CD4-positive, alpha-beta T cell treated with Interleukin-1 beta for 1 hour (primary cell): ENCODE measurements around the gene HMOX1.

Source experiments
- DNase-seq, 2 donors: peaks; one replicate each; pipeline ENCODE4 v3.0.0-alpha.2; 2020 to 2022

HMOX1 gene

DNA sequence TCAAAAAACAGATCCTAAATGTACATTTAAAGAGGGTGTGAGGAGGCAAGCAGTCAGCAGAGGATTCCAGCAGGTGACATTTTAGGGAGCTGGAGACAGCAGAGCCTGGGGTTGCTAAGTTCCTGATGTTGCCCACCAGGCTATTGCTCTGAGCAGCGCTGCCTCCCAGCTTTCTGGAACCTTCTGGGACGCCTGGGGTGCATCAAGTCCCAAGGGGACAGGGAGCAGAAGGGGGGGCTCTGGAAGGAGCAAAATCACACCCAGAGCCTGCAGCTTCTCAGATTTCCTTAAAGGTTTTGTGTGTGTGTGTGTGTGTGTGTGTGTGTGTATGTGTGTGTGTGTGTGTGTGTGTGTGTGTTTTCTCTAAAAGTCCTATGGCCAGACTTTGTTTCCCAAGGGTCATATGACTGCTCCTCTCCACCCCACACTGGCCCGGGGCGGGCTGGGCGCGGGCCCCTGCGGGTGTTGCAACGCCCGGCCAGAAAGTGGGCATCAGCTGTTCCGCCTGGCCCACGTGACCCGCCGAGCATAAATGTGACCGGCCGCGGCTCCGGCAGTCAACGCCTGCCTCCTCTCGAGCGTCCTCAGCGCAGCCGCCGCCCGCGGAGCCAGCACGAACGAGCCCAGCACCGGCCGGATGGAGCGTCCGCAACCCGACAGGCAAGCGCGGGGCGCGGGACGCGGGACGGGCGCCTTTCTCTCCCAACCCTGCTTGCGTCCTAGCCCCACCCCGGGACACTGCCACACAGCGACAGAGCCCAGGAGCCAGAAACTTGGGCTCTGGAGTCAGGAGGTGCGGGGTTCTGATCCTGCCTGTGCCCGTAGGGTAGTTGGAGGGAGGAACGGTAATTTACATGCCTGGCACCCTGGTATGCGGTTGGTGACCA lies at the start of gene HMOX1:
HMOX1 (plus strand) TSS at position 560 of the 887 bp plus-strand sequence; CDS start at position 638, 78 bp downstream.
- peak; percentile 49 to 81 for DNase-seq

DNA sequence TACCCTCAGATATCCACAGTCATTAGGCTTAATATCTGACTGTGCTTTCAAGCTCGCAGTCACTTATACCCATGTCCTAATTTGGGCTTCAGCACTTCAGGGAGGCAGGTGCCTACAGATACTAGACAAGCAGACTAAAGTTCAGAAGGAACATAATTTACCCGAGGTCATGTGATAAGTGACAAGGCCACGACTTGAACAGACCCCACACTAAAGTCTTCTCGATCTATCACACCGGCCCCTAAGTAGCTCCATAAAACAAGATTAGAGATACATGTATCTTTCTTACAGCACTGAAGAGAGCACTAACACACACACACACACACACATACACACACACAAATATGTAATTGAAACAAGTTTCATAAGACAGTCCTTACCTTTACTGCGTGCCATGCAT lies 48.6 kb upstream of the HMOX1 start:
- no peak for DNase-seq

- no peak for DNase-seq
Observed at GRCh38 chr22:35333220-35333619, 47.7 kb upstream of the HMOX1 start.

- no peak for DNase-seq
Observed at GRCh38 chr22:35334004-35334403, 46.9 kb upstream of the HMOX1 start.

GRCh38 chr22:35335468-35335867 lies 45.4 kb upstream of the HMOX1 start:
- no peak for DNase-seq

- no peak for DNase-seq
Observed at GRCh38 chr22:35335936-35336781, 44.7 kb upstream of the HMOX1 start.

GRCh38 chr22:35337932-35338331 lies 43.0 kb upstream of the HMOX1 start:
- DNase-seq = no peak

DNA sequence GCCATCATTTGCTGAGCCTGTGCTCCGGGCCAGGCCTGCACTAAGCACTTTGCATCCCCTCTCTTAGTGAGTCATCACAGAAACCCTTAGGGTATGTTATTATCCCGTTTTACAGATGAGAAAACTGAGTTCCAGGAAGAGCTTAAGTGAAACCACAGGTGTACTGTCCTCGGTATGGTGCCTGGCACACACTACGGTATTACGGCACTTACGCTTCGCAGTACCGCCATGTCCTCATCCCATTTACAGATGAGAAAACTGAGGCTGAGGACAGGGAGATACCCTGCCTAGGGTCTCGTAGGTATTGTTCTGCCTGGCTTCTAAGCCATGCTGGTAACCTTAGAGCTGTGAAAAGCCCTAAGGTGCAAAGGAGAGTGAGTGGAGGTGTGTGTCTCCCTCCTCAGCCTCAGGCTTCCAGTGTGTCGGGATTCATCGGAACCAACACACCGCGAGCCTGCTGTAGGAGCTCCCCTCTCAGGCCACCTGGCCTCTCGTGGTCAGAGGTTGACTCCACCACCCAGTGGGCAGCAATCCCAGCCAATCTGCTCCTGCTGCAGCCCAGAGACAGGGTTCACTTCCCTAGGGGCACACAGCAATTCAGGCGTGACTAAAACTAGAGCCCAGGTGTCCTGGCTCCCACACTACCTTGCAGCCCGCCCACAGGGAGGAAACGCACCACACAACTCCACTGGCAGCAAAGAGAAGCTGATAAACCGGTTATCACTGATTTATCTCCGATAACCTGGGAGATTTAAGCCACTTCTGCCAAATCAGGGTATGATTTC lies 39.6 kb upstream of the HMOX1 start:
- no peak for DNase-seq

DNA sequence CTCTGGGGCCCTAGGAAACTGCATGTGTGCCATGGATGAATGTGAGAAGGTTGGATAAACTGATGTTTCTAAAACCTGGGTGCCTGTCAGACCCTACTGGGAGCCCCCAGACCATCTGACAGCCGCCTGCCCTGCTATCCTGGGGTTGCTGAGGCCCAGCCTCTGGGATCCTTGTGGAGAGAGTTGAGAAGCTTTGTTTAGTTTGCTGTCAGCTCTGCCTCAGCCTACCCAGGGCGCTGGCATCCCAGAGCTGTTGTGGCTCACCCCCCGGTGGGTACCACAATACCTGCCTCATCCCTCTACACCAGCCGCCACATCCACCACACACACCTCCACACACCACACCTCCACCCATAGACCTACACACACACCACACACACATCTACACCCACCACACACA lies 38.5 kb upstream of the HMOX1 start:
- DNase-seq = no peak

DNA sequence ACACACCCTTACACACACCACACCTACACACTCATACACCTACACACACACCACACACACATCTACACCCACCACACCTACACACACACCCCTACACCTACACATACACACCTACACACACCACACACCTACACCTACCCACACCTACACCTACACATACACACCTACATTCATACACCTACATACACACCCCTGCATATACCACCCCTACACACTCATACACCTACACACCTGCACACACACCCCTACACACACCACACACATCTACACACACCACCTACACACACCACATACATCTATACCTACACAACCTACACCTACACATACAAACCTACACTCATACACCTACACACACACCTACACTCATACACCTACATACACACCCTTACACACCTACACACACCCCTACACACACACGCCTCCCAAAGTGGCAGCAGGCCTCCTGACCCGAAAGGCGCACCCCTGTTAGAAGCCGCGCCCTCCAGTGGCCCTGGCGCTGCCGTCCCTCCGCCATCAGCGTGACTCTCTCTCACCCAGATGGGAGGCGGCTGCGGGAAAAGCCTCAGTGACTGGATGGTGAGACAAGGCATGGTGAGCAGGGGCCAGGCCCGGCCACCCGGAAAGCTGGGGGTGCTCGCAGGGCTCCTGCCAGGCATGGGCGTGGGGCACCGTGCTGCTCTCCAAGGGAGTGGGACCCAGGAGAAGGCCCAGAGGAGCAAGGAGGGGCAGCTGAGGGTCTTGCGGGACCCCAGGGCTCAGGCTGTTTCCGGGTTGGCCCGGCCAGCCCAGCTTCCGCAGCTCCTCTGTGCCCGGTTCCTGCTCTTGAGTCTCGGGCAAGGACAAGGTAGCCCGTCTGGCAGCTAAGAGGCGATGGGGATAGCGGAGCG lies 37.0 kb upstream of the HMOX1 start:
- DNase-seq = no peak

- DNase-seq = no peak
Observed at GRCh38 chr22:35344956-35345690, 35.8 kb upstream of the HMOX1 start.

GRCh38 chr22:35345808-35346505 lies 34.9 kb upstream of the HMOX1 start:
- no peak for DNase-seq

GRCh38 chr22:35346596-35347220 lies 34.2 kb upstream of the HMOX1 start:
- DNase-seq = no peak

GRCh38 chr22:35347462-35347861 lies 33.4 kb upstream of the HMOX1 start:
- DNase-seq = no peak

DNA sequence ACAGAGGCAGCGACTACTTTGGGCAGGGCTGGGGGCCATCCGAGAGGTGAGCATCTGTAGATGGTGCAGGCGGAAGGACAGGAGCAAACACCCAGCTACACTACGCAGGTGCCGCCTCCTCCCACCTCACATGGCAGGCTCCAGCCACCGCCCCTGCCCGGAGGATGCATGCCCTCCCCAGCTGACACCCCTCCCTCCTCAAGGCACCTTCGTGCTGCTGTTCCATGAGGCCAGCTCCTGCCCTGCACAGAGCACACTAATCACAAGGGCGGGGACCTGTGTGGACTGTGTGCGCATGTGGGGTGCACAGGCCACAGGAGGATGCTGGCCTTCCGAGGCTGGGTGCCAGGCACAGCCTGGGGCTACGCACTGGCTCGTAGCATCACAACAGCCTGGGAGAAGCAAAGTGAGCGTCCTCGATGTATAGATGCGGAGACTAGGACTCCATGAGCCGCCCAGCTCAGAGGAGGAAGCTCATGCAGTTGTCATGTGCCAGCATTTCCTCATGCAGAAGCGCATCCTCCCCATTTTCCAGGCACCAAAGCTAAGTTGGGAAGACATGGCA lies 32.8 kb upstream of the HMOX1 start:
- DNase-seq = no peak

DNA sequence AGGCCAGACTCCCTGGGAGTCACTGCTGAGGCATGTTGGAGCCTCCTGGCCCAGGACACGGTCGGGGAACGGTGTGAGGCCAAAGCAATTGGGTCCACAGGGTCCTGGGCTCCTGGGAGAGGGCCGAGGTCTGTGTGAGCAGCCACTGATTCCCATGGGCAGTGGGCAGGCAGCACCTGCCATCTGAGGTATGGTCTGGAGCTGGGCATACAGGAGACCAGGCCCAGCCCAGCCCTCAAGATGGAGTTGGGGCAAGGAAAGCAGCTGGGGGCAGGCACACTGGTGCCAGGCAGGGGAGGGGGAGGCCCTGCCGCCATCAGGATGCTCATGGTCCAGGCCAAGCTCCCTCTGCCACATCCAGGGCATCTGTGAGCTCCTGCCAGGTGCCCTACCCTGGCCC lies 32.2 kb upstream of the HMOX1 start:
- no peak for DNase-seq

- DNase-seq = no peak
Observed at GRCh38 chr22:35349368-35349703, 31.6 kb upstream of the HMOX1 start.

- DNase-seq = no peak
Observed at GRCh38 chr22:35349704-35350538, 31.0 kb upstream of the HMOX1 start.
